ENCODE measurements around the gene PPP1R36. TPM values are rescaled to one million over a fixed set of nuclear protein-coding genes. Genes with fewer than 3 reads are reported as not detected.

Gene PPP1R36
- total and polyA plus RNA-seq, 10 donors = 0.26 to 1.1 (median 0.42) TPM; not detected in 2

DNA sequence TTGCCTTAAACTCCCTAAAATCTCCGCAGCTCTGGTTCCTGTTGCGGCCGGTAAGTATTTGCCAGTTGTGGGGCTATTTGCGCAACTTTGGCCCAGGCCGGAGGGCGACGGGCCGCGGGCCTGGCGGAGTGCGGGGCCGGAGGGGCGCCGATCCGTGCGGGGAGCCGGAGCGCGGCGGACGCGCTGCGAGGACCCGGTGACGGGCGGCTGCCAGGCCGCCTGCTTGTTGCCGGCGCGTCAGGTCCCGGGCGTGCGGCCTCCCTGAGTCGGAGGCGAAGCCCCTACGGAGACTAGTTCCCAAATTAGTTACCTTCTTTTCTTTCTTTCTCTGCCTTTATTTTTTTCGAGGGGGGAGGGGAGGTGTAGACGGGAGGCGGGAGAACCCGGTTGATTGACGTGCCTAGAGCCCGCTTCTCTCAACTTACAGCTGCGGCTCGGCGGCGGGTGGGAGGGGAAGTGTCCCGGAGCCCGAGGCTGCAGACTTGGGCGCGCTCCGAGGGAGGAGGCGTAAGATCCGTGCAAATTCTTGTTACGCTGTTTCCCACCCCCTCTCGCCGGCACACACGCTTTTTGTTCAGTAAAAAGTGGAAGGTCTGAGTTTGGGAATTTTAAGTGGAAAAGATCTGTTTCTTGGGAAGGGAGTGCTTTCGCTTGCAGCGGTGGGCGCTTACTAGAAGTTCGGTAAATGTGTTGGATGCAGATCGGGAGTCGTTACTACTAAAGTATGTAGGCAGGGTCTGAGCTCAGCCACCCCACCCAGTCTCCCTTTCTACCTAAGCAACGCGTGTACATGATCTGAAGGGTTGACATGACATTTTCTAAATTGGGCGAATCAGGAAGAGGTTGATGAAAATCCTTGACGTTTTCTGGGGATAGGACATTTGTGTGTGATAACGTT lies 44.6 kb upstream of the PPP1R36 start:
- Histone ChIP-seq H3K27me3 (replicated peaks in 1 of 7) (no peaks in the 10 kb centered on the region), H3K27ac (peak overlapping the region; percentile 99 to 100 (median 99)), H3K9me3 (no peaks in the 10 kb centered on the region), H3K4me3 (peak overlapping the region; percentile 55 to 88 (median 80)), H3K4me1 (peaks cover 43 to 80% (median 70%) of the 10 kb centered on the region in 6 donors), H3K36me3 (no peaks in the 10 kb centered on the region)
- TF ChIP-seq, protein P1, sequence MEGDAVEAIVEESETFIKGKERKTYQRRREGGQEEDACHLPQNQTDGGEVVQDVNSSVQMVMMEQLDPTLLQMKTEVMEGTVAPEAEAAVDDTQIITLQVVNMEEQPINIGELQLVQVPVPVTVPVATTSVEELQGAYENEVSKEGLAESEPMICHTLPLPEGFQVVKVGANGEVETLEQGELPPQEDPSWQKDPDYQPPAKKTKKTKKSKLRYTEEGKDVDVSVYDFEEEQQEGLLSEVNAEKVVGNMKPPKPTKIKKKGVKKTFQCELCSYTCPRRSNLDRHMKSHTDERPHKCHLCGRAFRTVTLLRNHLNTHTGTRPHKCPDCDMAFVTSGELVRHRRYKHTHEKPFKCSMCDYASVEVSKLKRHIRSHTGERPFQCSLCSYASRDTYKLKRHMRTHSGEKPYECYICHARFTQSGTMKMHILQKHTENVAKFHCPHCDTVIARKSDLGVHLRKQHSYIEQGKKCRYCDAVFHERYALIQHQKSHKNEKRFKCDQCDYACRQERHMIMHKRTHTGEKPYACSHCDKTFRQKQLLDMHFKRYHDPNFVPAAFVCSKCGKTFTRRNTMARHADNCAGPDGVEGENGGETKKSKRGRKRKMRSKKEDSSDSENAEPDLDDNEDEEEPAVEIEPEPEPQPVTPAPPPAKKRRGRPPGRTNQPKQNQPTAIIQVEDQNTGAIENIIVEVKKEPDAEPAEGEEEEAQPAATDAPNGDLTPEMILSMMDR (IDR thresholded peaks at IDR 0.05 in 8 of 11, conservative IDR thresholded peaks at IDR 0.05 in 3 of 11) = peak in 1 of 11 experiments; percentile 5
- TF ChIP-seq POLR2AphosphoS5 (IDR thresholded peaks at IDR 0.05) = peak; percentile 27 to 70 (median 67)
- TF ChIP-seq POLR2A (IDR thresholded peaks at IDR 0.05) = no peak
- intact Hi-C loops (cut with DNase I; ENCODE audit: low total_unique reads) = no loop called here
- DNase-seq = peak; percentile 97
- WGBS, 5 donors = 0 to 1% (median 0%) methylated on average over 55 to 68 of the region's 68 CpGs

DNA sequence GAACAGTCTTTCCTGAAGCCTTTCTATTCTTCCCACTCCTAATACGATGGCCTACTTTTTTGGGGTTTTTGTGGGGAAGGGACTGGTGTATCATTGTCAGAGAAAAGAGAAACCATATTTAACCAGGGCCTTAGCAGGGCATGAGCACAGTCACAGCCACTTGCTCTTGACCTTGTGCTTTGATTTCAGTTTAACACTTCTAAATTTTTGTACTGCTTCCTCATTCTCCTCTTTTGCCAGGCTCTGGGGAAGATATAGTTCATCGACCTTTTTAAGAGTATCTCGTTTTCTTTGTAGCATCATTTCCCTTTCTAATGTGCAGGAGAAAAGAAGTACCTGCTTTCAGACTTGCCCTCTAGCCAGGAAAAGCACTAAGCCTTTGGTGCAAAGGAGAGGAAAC lies 43.0 kb upstream of the PPP1R36 start:
- Histone ChIP-seq H3K4me1 (peaks cover 41 to 80% (median 70%) of the 10 kb centered on the region in 6 donors), H3K27me3 (replicated peaks in 1 of 7) (no peaks in the 10 kb centered on the region), H3K9me3 (no peaks in the 10 kb centered on the region), H3K4me3 (peak overlapping the region in 7 of 8 donors; percentile 55 to 88 (median 79)), H3K27ac (peak overlapping the region; percentile 99 to 100 (median 99)), H3K36me3 (no peaks in the 10 kb centered on the region)
- 0 to 11% (median 6%) methylated on average over 3 of the region's 3 CpGs for WGBS, 5 donors
- intact Hi-C loops (cut with DNase I; ENCODE audit: low total_unique reads) = no loop called here
- no peak for TF ChIP-seq POLR2AphosphoS5 (IDR thresholded peaks at IDR 0.05)
- TF ChIP-seq, protein P1 (IDR thresholded peaks at IDR 0.05 in 8 of 11, conservative IDR thresholded peaks at IDR 0.05 in 3 of 11) = no peak
- peak in 1 of 3 donors; percentile 20 for TF ChIP-seq POLR2A (IDR thresholded peaks at IDR 0.05)
- DNase-seq = no peak

DNA sequence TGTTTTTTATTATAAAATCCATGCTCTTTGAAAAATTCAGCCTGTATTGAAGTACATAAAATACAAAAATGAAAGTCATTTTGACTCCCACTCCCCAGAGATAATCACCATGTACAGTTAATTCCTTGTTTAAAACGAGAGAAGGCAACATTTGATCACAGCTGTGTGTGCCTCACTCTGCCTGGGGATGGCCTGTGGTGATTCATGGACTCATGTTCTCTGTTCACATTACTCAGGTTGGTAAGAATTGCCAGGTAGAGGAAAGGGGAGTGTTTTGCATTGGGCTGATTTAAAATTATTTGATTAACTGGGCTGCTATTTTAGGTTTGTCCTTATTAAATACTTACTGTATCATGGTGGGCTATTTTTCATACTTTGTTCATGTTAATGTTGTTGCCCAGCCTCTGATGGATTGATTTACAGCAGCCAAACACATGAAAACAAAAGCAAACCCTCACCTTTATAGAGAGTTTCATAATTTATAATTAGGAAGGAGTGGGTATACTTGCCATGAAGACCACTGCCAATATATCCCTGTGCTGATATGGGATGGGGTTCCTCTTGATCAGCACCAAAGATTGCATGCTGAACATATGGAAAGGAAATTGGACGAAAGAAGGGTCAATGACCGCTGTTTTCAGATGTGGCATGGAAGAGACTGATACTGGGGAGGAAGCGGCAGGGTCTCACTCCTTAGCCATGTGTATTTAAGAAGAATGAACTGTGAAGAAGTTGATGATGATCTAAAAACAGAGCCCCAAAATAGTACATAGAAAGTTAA lies 42.2 kb upstream of the PPP1R36 start:
- Histone ChIP-seq H3K9me3 (no peaks in the 10 kb centered on the region), H3K4me1 (peaks cover 41 to 80% (median 70%) of the 10 kb centered on the region in 6 donors), H3K27me3 (replicated peaks in 1 of 7) (no peaks in the 10 kb centered on the region), H3K4me3 (peak overlapping the region in 3 of 8 donors; percentile 79 to 88 (median 88)), H3K27ac (peak overlapping the region in 7 of 8 donors; percentile 99 to 100 (median 99)), H3K36me3 (no peaks in the 10 kb centered on the region)
- TF ChIP-seq POLR2AphosphoS5 (IDR thresholded peaks at IDR 0.05) = no peak
- TF ChIP-seq, protein P1 (IDR thresholded peaks at IDR 0.05 in 8 of 11, conservative IDR thresholded peaks at IDR 0.05 in 3 of 11) = no peak
- DNase-seq = no peak
- 43 to 70% (median 57%) methylated on average over 4 of the region's 4 CpGs for WGBS, 5 donors
- intact Hi-C loops (cut with DNase I; ENCODE audit: low total_unique reads) = no loop called here
